ENCODE data around the gene CCBE1. TPM values are rescaled to one million over a fixed set of nuclear protein-coding genes. Genes with fewer than 3 reads are reported as not detected.

CCBE1 gene
- polyA plus RNA-seq, 1 of the 3 experiments (the other 2 are of a cell fraction), result 5.0 TPM

DNA sequence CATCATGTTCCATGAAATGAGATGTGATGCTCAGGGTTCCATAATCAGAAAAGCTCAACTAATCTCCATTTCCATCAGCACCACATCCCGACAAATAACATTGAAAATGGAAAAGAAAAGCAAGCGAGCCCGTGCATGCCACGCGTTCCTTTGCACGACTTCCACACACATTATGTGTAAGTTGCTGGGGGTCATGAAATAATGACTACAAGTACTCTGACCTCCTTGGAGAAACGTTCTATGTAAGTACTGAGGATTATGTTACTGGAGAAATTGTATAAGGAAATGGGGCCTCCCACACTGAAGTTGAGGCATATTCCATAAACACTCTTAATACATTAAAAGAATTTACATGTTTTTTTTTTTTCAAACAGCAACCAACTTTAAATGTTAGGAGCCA, 38.3 kb downstream of the CCBE1 start (continued):
- TF ChIP-seq RXRA (IDR thresholded peaks at IDR 0.05; ENCODE audit: borderline replicate concordance, low read depth), result no peak
- no peak for TF ChIP-seq TEAD4 (IDR thresholded peaks at IDR 0.05; ENCODE audit: borderline replicate concordance, insufficient read depth)
- no peak for TF ChIP-seq SMC3 (IDR thresholded peaks at IDR 0.05; ENCODE audit: low read depth, low read length)
- TF ChIP-seq, protein P1, sequence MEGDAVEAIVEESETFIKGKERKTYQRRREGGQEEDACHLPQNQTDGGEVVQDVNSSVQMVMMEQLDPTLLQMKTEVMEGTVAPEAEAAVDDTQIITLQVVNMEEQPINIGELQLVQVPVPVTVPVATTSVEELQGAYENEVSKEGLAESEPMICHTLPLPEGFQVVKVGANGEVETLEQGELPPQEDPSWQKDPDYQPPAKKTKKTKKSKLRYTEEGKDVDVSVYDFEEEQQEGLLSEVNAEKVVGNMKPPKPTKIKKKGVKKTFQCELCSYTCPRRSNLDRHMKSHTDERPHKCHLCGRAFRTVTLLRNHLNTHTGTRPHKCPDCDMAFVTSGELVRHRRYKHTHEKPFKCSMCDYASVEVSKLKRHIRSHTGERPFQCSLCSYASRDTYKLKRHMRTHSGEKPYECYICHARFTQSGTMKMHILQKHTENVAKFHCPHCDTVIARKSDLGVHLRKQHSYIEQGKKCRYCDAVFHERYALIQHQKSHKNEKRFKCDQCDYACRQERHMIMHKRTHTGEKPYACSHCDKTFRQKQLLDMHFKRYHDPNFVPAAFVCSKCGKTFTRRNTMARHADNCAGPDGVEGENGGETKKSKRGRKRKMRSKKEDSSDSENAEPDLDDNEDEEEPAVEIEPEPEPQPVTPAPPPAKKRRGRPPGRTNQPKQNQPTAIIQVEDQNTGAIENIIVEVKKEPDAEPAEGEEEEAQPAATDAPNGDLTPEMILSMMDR (IDR thresholded peaks at IDR 0.05), result no peak
- TF ChIP-seq TCF12 (IDR thresholded peaks at IDR 0.05), result no peak
- no peak for TF ChIP-seq MXI1 (IDR thresholded peaks at IDR 0.05; ENCODE audit: low read depth, low read length)
- no peak for TF ChIP-seq NFIC (IDR thresholded peaks at IDR 0.05; ENCODE audit: borderline replicate concordance)
- TF ChIP-seq ELF1 (IDR thresholded peaks at IDR 0.05), result no peak
- TF ChIP-seq FOSL2 (IDR thresholded peaks at IDR 0.05; ENCODE audit: borderline replicate concordance, low read depth), result no peak
- TF ChIP-seq, protein P2, sequence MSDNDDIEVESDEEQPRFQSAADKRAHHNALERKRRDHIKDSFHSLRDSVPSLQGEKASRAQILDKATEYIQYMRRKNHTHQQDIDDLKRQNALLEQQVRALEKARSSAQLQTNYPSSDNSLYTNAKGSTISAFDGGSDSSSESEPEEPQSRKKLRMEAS (IDR thresholded peaks at IDR 0.05; ENCODE audit: low read depth), result no peak

- no peak for DNase-seq
- POLR2A ChIA-PET, result no interaction called here
- Histone ChIP-seq H3K4me1 (ENCODE audit: control insufficient read depth in 1 of 2, insufficient read depth in 2 of 2, low read depth in 1 of 2, low read length in 1 of 2) (no peaks in the 10 kb centered on the region; a peak in 1 of 4 replicates), H3K36me3 (replicated peaks in 1 of 2; ENCODE audit: control insufficient read depth in 1 of 2, insufficient read depth in 2 of 2, low read length in 1 of 2) (no peaks in the 10 kb centered on the region), H3K27ac (ENCODE audit: low read depth in 2 of 2, low read length in 1 of 2) (no peak overlapping the region), H3K9ac (no peak overlapping the region), H3K4me3 (ENCODE audit: low read depth in 2 of 2, low read length in 1 of 2) (no peak overlapping the region), H3K27me3 (ENCODE audit: insufficient read depth) (no peaks in the 10 kb centered on the region), H3K9me3 (no peaks in the 10 kb centered on the region), H3K9me2 (no peaks in the 10 kb centered on the region), H3K4me2 (no peak overlapping the region), H3F3A (replicated peaks; ENCODE audit: insufficient read depth) (peaks cover 5% of the 10 kb centered on the region), H2AFZ (ENCODE audit: low read depth) (no peak overlapping the region), H4K20me1 (ENCODE audit: insufficient read depth) (no peaks in the 10 kb centered on the region), H3K79me2 (ENCODE audit: insufficient read depth) (peaks cover 13% of the 10 kb centered on the region; the same call in 1 of the 2 replicates)
- CTCF ChIA-PET, result interaction anchor here (1.0 kb wide), 1 partner anchor 9 kb away, joined by 3 read pairs; no protein-coding TSS in a partner anchor
- TF ChIP-seq, protein P3, sequence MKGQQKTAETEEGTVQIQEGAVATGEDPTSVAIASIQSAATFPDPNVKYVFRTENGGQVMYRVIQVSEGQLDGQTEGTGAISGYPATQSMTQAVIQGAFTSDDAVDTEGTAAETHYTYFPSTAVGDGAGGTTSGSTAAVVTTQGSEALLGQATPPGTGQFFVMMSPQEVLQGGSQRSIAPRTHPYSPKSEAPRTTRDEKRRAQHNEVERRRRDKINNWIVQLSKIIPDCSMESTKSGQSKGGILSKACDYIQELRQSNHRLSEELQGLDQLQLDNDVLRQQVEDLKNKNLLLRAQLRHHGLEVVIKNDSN (IDR thresholded peaks at IDR 0.05; ENCODE audit: borderline replicate concordance, low read depth), result no peak
- TF ChIP-seq PBX3 (IDR thresholded peaks at IDR 0.05), result no peak
- TF ChIP-seq USF2 (IDR thresholded peaks at IDR 0.05; ENCODE audit: borderline replicate concordance, low read depth, low read length), result no peak
- TF ChIP-seq EZH2phosphoT487 (IDR thresholded peaks at IDR 0.05; ENCODE audit: borderline replicate concordance, low read depth), result no peak
- no peak for TF ChIP-seq TAF1 (IDR thresholded peaks at IDR 0.05; ENCODE audit: borderline replicate concordance, low read depth, low read length)
- no peak for TF ChIP-seq MXI1 (IDR thresholded peaks at IDR 0.05; ENCODE audit: low read depth, low read length)
- TF ChIP-seq, protein P4, sequence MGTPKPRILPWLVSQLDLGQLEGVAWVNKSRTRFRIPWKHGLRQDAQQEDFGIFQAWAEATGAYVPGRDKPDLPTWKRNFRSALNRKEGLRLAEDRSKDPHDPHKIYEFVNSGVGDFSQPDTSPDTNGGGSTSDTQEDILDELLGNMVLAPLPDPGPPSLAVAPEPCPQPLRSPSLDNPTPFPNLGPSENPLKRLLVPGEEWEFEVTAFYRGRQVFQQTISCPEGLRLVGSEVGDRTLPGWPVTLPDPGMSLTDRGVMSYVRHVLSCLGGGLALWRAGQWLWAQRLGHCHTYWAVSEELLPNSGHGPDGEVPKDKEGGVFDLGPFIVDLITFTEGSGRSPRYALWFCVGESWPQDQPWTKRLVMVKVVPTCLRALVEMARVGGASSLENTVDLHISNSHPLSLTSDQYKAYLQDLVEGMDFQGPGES (IDR thresholded peaks at IDR 0.05; ENCODE audit: low read depth, low read length), result no peak
- TF ChIP-seq FOSL2 (IDR thresholded peaks at IDR 0.05; ENCODE audit: borderline replicate concordance, low read depth), result no peak
- TF ChIP-seq JUND (IDR thresholded peaks at IDR 0.05), result no peak
- TF ChIP-seq RCOR1 (IDR thresholded peaks at IDR 0.05; ENCODE audit: low read length), result no peak
- TF ChIP-seq CHD2 (IDR thresholded peaks at IDR 0.05; ENCODE audit: low read length, partially characterized antibody), result no peak
- TF ChIP-seq RAD21 (IDR thresholded peaks at IDR 0.05; ENCODE audit: low read length), result no peak
- no peak for TF ChIP-seq GABPA (IDR thresholded peaks at IDR 0.05; ENCODE audit: low read depth)
- no peak for TF ChIP-seq NRF1 (IDR thresholded peaks at IDR 0.05; ENCODE audit: low read depth, low read length)
- TF ChIP-seq, protein P2 (IDR thresholded peaks at IDR 0.05; ENCODE audit: low read depth), result no peak
- no peak for TF ChIP-seq ZBTB33 (IDR thresholded peaks at IDR 0.05; ENCODE audit: borderline replicate concordance, low read depth)
- TF ChIP-seq SIN3A (IDR thresholded peaks at IDR 0.05; ENCODE audit: borderline replicate concordance, low read depth, low read length), result no peak
- WGBS (ENCODE audit: low lambda C conversion rate), result 94% methylated on average over 5 of the region's 5 CpGs
Measured at GRCh38 chr18:59657012-59657411, 40.2 kb downstream of the CCBE1 start.
